ENCODE measurements around the gene LBH.

Gene LBH

DNA sequence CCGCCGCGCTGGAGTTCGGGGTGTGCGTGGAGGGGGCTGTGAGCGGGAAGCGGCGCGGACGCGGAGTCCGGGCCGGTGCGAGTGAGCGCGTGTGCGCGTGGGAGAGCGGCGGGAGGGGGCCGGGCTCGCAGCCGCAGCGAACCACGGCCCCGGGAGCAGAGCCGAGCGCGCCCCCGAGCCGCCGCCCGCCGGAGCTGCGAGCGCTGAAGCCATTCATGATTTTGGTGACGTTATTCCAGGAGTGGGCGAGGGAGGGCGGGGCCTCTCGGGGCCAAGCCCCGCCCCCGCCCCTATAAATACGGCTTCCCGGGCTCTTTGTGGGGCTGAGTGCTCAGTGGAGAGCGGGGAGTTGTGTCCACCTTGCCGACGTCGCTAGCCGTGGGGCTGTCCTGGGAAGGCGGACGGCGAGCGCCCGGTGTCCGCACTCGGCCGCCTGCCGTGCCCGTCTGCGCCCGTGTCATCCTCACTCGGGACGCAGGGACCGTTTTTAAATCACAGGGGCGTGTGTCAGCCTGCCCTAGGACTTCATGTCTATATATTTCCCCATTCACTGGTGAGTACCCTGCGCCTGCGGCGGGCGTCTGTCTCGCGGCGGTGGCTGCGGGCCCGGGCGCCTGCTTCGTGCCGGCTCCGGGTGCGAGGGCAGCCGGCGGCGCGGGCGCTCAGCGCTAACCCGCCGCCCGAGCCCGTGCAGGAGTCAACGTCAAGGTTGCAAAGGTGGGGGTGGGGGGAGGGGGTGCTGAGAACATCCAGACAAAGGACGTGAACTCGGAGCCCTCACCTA, at the start of gene LBH:
Gene LBH, plus strand, starts transcription at position 323 of the 784 bp plus-strand sequence. Its CDS starts 205 bp downstream, at position 528.
- TF ChIP-seq EGR1 (IDR thresholded peaks at IDR 0.05) (peak; percentile 72), CEBPB (IDR thresholded peaks at IDR 0.05) (no peak), EP300 (IDR thresholded peaks at IDR 0.05; ENCODE audit: borderline replicate concordance) (no peak), TAF1 (IDR thresholded peaks at IDR 0.05; ENCODE audit: low read depth) (peak; percentile 64; the same call in 1 of the 2 replicates), MAX (IDR thresholded peaks at IDR 0.05) (peak; percentile 52), YY1 (IDR thresholded peaks at IDR 0.05; ENCODE audit: low read depth) (no peak)

DNA sequence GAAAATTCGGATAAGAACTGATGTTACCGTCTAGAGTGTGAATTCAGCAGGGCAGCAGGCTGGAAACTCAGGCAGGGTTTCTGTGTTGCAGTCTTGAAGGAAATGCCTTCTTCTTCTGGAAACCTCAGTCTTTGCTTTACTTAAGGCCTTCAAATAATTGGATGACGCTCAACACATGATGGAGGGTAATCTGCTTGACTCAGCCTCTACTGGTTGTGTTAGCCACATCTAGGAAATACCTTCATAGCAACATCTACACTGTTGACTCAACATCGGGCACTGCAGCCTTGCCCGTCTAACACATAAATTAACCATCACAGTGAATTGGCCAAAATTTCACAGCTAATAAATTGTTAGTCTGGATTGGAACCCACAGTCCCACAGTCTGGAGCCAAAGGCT, 47.3 kb upstream of the LBH start:
- TF ChIP-seq EP300 (IDR thresholded peaks at IDR 0.05; ENCODE audit: borderline replicate concordance) (no peak), MAX (IDR thresholded peaks at IDR 0.05) (no peak), ZBTB7A (IDR thresholded peaks at IDR 0.05; ENCODE audit: low read depth) (no peak), NFIC (IDR thresholded peaks at IDR 0.05) (no peak), REST (IDR thresholded peaks at IDR 0.05; ENCODE audit: low read depth) (no peak)

GRCh38 chr2:30185178-30185577, 46.2 kb upstream of the LBH start:
- no peak for TF ChIP-seq TEAD4 (IDR thresholded peaks at IDR 0.05)
- no peak for TF ChIP-seq FOXM1 (IDR thresholded peaks at IDR 0.05; ENCODE audit: borderline replicate concordance, low read depth)
- TF ChIP-seq TCF12 (IDR thresholded peaks at IDR 0.05; ENCODE audit: low read depth), result no peak
- TF ChIP-seq NFIC (IDR thresholded peaks at IDR 0.05), result no peak
- TF ChIP-seq ZBTB7A (IDR thresholded peaks at IDR 0.05; ENCODE audit: low read depth), result no peak
- no peak for TF ChIP-seq MAX (IDR thresholded peaks at IDR 0.05)
- TF ChIP-seq RAD21 (IDR thresholded peaks at IDR 0.05; ENCODE audit: low read depth), result no peak
- no peak for TF ChIP-seq EP300 (IDR thresholded peaks at IDR 0.05; ENCODE audit: borderline replicate concordance)
- no peak for TF ChIP-seq EGR1 (IDR thresholded peaks at IDR 0.05)
- TF ChIP-seq YY1 (IDR thresholded peaks at IDR 0.05; ENCODE audit: low read depth), result no peak
- TF ChIP-seq TAF1 (IDR thresholded peaks at IDR 0.05; ENCODE audit: low read depth), result no peak
- no peak for TF ChIP-seq REST (IDR thresholded peaks at IDR 0.05; ENCODE audit: low read depth)
- no peak for TF ChIP-seq CREB1 (IDR thresholded peaks at IDR 0.05; ENCODE audit: low read depth)
- TF ChIP-seq CEBPB (IDR thresholded peaks at IDR 0.05), result no peak
- TF ChIP-seq, protein P1, sequence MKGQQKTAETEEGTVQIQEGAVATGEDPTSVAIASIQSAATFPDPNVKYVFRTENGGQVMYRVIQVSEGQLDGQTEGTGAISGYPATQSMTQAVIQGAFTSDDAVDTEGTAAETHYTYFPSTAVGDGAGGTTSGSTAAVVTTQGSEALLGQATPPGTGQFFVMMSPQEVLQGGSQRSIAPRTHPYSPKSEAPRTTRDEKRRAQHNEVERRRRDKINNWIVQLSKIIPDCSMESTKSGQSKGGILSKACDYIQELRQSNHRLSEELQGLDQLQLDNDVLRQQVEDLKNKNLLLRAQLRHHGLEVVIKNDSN (IDR thresholded peaks at IDR 0.05), result no peak

- TF ChIP-seq CEBPB (IDR thresholded peaks at IDR 0.05) (no peak), RAD21 (IDR thresholded peaks at IDR 0.05; ENCODE audit: low read depth) (no peak), CREB1 (IDR thresholded peaks at IDR 0.05; ENCODE audit: low read depth) (no peak), FOXM1 (IDR thresholded peaks at IDR 0.05; ENCODE audit: borderline replicate concordance, low read depth) (no peak), NFIC (IDR thresholded peaks at IDR 0.05) (no peak)
Measured at GRCh38 chr2:30188292-30188691, 43.0 kb upstream of the LBH start.

DNA sequence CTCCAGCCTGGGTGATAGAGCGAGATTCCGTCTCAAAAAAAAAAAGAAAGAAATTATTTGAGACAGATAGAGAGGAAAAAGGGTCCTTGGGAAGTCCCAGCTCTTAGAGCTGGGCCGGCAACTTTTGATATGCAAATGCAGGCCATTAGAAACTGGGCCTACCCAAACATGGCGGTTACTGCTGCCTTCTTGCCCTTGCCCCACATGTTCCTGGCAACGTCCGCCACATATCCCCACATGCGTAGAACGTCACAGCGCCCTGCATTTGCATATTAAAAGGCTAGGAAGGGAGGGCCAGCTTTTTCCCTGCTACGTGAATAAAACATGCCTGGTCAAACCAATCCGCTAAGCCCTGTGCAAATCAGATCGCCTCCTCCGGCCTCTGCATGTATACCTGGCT, 40.7 kb upstream of the LBH start:
- TF ChIP-seq, protein P1 (IDR thresholded peaks at IDR 0.05), result no peak
- TF ChIP-seq EP300 (IDR thresholded peaks at IDR 0.05; ENCODE audit: borderline replicate concordance) (no peak), EGR1 (IDR thresholded peaks at IDR 0.05) (no peak), MAX (IDR thresholded peaks at IDR 0.05) (no peak), FOXM1 (IDR thresholded peaks at IDR 0.05; ENCODE audit: borderline replicate concordance, low read depth) (no peak), YY1 (IDR thresholded peaks at IDR 0.05; ENCODE audit: low read depth) (no peak), ZBTB7A (IDR thresholded peaks at IDR 0.05; ENCODE audit: low read depth) (no peak), REST (IDR thresholded peaks at IDR 0.05; ENCODE audit: low read depth) (no peak), CEBPB (IDR thresholded peaks at IDR 0.05) (no peak)

All from Ishikawa (cell line).